AG04450 (cell line): Measurements from ENCODE around the gene SLC45A1. TPM values are rescaled to one million over a fixed set of nuclear protein-coding genes. Genes with fewer than 3 reads are reported as not detected.
A peak's percentile ranks its signal among the peaks of the same experiment; 100 is the strongest.

Source experiments
- CTCF ChIA-PET: fragments of 300-600, 350-600 bp; formaldehyde crosslinking; extraction: SDS; loops from one replicate; lab custom pipeline; 2022; ENCODE audit warnings: antibody characterized with exemption, inconsistent platforms; lab: Charles Lee
- POLR2A ChIA-PET: fragments of 350-600 bp; formaldehyde crosslinking; extraction: SDS; loops from one replicate; lab custom pipeline; 2021; ENCODE audit warnings: antibody characterized with exemption, inconsistent platforms; lab: Yijun Ruan, JAX
- DNase-seq: peaks from one replicate; pipeline ENCODE4 v3.0.0-alpha.2; 2011; ENCODE audit warnings: low read depth, low spot score
- H3K27ac ChIP-seq: one replicate; pipeline ENCODE4 v1.5.1; 2012; ENCODE audit warnings: low read depth, low read length, control low read depth
- H3K27me3 ChIP-seq: one replicate; pipeline ENCODE4 v1.6.0; 2012; ENCODE audit warnings: low read length; ENCODE audit not compliant: control insufficient read depth, insufficient read depth
- H3K4me3 ChIP-seq: 2 replicates; pipeline ENCODE4 v1.5.1; 2011; ENCODE audit warnings: mild to moderate bottlenecking, low read depth, low read length, control low read depth
- H3K9me3 ChIP-seq: 2 replicates; pipeline ENCODE4 v1.5.1; 2012; ENCODE audit warnings: low read length; ENCODE audit not compliant: control insufficient read depth, insufficient read depth
- polyA plus RNA-seq: library from polyadenylated mRNA; depleted of rRNA; stranded (reverse); fragments of >200 nt; gene quantifications from 2 replicates; pipeline ENCODE4 v1.2.3, GENCODE V29; 2011
- TF ChIP-seq, protein P1 (sequence below): IDR thresholded peaks from 2 replicates; pipeline ENCODE4 v1.5.1; 2011; ENCODE audit warnings: low read depth, low read length, control low read depth, inconsistent platforms

The SLC45A1 gene
- polyA plus RNA-seq, 1 experiment, result 1.5 TPM

GRCh38 chr1:8373581-8374241 is 55.8 kb downstream of the SLC45A1 start:
- no peaks in the 10 kb centered on the region for H3K27me3 ChIP-seq
- H3K4me3 ChIP-seq, result 0 out of 2 replicates have a peak overlapping the region, but pooled peaks have one; percentile 3
- ChIA-PET POLR2A (interaction anchor here (0.7 kb wide), 1 partner anchor 172 kb away, joined by 3 read pairs; no protein-coding TSS in a partner anchor), CTCF (interaction anchor here (1.1 to 1.6 kb wide), 2 partner anchors 398 to 475 kb away, joined by 4 to 5 read pairs; no protein-coding TSS in a partner anchor)
- H3K9me3 ChIP-seq, result no peaks in the 10 kb centered on the region
- peak; percentile 69 for DNase-seq
- H3K27ac ChIP-seq, result peak overlapping the region; percentile 91
- TF ChIP-seq, protein P1, sequence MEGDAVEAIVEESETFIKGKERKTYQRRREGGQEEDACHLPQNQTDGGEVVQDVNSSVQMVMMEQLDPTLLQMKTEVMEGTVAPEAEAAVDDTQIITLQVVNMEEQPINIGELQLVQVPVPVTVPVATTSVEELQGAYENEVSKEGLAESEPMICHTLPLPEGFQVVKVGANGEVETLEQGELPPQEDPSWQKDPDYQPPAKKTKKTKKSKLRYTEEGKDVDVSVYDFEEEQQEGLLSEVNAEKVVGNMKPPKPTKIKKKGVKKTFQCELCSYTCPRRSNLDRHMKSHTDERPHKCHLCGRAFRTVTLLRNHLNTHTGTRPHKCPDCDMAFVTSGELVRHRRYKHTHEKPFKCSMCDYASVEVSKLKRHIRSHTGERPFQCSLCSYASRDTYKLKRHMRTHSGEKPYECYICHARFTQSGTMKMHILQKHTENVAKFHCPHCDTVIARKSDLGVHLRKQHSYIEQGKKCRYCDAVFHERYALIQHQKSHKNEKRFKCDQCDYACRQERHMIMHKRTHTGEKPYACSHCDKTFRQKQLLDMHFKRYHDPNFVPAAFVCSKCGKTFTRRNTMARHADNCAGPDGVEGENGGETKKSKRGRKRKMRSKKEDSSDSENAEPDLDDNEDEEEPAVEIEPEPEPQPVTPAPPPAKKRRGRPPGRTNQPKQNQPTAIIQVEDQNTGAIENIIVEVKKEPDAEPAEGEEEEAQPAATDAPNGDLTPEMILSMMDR, result no peak

DNA sequence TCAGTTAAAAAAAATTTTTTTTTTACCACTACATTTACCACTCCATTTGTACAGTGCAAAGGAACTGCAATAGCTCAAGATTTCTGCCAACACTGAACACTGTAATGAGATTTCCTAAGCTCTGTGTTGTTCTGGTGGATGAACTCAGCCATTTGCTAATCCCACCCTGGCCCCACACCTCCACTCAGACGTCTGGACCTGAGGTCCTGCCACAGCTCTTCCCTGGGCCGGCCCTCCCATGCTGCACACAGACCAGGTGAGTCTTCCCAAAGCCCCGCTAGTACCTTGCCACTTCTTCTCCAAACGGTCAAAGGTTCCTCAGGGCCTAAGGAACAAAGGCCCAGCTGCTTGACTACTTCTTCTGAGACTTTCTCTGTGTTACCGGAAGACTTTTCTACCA is 56.4 kb downstream of the SLC45A1 start:
- CTCF ChIA-PET, result interaction anchor here (1.1 to 1.6 kb wide), 2 partner anchors 399 to 475 kb away, joined by 4 to 5 read pairs; no protein-coding TSS in a partner anchor

GRCh38 chr1:8374812-8375211 is 56.9 kb downstream of the SLC45A1 start:
- Histone ChIP-seq H3K9me3 (no peaks in the 10 kb centered on the region), H3K27ac (peak overlapping the region; percentile 91), H3K27me3 (no peaks in the 10 kb centered on the region), H3K4me3 (no peak overlapping the region)
- ChIA-PET CTCF (interaction anchor here (1.6 kb wide), 1 partner anchor 399 kb away, joined by 5 read pairs; no protein-coding TSS in a partner anchor), POLR2A (no interaction called here)
- DNase-seq, result no peak
- TF ChIP-seq, protein P1, result peak; percentile 50

More for the DNA sequence above, 56.4 kb downstream of the SLC45A1 start:
- Histone ChIP-seq H3K4me3 (no peak overlapping the region), H3K27me3 (no peaks in the 10 kb centered on the region), H3K27ac (peak overlapping the region; percentile 91), H3K9me3 (no peaks in the 10 kb centered on the region)
- DNase-seq, result no peak
- POLR2A ChIA-PET, result interaction anchor here (0.7 kb wide), 1 partner anchor 172 kb away, joined by 3 read pairs; no protein-coding TSS in a partner anchor
- TF ChIP-seq, protein P1, result no peak

DNA sequence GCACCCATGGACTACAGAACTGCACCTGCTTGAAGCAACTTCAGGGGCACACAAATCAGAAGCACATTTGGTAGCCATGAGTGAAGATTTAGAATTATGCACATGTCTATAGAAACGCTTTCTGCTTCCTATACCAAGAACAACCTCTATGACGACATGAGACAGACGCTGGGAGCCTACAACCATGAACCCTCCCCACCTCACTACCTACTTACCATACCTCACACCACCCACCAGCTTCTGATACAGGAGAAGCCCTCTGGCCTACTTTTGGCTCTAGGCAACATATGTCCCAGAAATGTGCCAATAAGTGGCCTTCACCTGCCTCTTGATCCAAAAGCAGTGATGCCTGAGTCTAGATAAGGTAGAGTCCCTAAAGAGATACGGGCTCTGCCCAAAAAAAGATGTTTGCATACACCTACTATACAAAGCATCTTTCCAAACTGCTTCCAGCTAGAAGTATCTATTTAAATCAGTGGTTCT is 58.5 kb downstream of the SLC45A1 start:
- CTCF ChIA-PET, result no interaction called here
- Histone ChIP-seq H3K27ac (no peak overlapping the region), H3K27me3 (no peaks in the 10 kb centered on the region), H3K9me3 (no peaks in the 10 kb centered on the region), H3K4me3 (no peak overlapping the region)
- DNase-seq, result no peak
- POLR2A ChIA-PET, result no interaction called here
- TF ChIP-seq, protein P1, result no peak
